ENCODE measurements around the gene NDNF.

NDNF gene

DNA sequence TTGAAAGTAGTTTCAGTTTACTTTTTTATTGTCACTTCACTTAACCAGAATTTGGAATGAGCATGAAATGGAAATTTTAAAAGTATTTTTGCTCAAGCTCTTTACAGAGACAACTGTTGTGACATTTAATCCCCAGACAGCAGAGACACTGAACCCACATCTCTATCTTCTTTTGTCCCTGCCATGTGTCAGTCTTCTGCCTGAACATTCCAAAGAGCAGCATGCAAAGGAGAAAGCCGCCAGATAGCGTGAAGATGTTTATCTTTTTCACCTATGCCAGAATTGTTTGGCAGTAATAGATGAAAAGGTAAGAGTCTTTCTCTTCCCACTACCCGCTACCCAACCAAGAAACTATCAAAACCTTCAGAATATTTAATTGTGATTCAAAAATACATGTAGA lies 46.8 kb downstream of the NDNF start:
- Histone ChIP-seq H3K27ac (no peak overlapping the region), H2AFZ (ENCODE audit: low read depth) (no peak overlapping the region), H3K4me1 (ENCODE audit: low read depth, poor library complexity, severe bottlenecking) (no peaks in the 10 kb centered on the region), H3K27me3 (ENCODE audit: insufficient read depth, low read depth) (no peaks in the 10 kb centered on the region), H3K79me2 (ENCODE audit: insufficient read depth, low read depth) (no peaks in the 10 kb centered on the region), H4K20me1 (ENCODE audit: insufficient read depth) (no peaks in the 10 kb centered on the region), H3K4me2 (no peak overlapping the region), H3K4me3 (IDR thresholded peaks at IDR 0.05; ENCODE audit: insufficient read depth, low read depth, low read length) (no peak overlapping the region), H3K36me3 (ENCODE audit: insufficient read depth) (no peaks in the 10 kb centered on the region), H3K9ac (no peak overlapping the region)
- TF ChIP-seq, protein P1, sequence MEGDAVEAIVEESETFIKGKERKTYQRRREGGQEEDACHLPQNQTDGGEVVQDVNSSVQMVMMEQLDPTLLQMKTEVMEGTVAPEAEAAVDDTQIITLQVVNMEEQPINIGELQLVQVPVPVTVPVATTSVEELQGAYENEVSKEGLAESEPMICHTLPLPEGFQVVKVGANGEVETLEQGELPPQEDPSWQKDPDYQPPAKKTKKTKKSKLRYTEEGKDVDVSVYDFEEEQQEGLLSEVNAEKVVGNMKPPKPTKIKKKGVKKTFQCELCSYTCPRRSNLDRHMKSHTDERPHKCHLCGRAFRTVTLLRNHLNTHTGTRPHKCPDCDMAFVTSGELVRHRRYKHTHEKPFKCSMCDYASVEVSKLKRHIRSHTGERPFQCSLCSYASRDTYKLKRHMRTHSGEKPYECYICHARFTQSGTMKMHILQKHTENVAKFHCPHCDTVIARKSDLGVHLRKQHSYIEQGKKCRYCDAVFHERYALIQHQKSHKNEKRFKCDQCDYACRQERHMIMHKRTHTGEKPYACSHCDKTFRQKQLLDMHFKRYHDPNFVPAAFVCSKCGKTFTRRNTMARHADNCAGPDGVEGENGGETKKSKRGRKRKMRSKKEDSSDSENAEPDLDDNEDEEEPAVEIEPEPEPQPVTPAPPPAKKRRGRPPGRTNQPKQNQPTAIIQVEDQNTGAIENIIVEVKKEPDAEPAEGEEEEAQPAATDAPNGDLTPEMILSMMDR (conservative IDR thresholded peaks at IDR 0.05; ENCODE audit: low read depth, low read length) = no peak

DNA sequence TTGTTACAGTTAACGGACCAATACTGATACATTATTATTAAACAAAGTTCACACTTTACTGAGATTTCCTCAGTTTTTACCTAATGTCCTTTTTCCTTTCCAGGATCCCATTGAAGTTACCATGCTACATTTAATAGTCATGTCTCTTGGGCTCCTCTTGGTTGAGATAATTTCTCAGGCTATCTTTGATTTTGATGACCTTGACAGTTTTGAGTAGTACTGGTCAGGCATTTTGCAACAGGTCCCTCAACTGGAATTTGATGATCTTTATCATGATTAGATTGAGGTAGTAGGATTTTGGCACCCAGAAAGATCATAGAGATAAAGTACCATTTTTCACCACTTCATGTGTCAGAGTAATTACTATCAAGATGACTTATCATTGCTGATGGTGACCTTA lies 53.8 kb downstream of the NDNF start:
- no peaks in the 10 kb centered on the region for H3K36me3 ChIP-seq (ENCODE audit: insufficient read depth)
- no peaks in the 10 kb centered on the region for H4K20me1 ChIP-seq (ENCODE audit: insufficient read depth)
- no peaks in the 10 kb centered on the region for H3K27me3 ChIP-seq (ENCODE audit: insufficient read depth, low read depth)
- TF ChIP-seq, protein P1 (conservative IDR thresholded peaks at IDR 0.05; ENCODE audit: low read depth, low read length) = no peak
- no peaks in the 10 kb centered on the region for H3K4me1 ChIP-seq (ENCODE audit: low read depth, poor library complexity, severe bottlenecking)
- no peak overlapping the region for H3K4me2 ChIP-seq
- H3K79me2 ChIP-seq (ENCODE audit: insufficient read depth, low read depth) = no peaks in the 10 kb centered on the region
- no peak overlapping the region for H2AFZ ChIP-seq (ENCODE audit: low read depth)
- no peak overlapping the region for H3K27ac ChIP-seq
- H3K9ac ChIP-seq = no peak overlapping the region
- no peak overlapping the region for H3K4me3 ChIP-seq (IDR thresholded peaks at IDR 0.05; ENCODE audit: insufficient read depth, low read depth, low read length)

DNA sequence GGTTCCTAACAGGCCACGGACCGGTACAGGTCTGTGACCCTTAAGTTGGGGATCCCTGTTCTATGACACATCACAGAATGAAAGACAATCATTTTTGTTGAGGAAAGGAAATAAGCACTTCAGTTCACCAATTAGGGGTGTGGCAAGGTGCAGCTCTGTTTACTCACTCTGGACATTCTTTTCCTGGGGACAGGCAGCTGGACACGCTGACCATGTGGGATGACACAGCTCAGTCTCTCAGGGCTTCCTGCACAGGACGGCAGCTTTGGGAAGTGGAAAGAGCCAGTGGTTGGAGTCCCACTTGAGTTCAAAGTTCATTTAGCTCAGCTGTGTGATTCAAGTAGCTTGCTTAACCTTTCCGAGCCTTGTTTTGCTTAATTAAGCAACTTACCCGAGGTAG lies 55.7 kb downstream of the NDNF start:
- H2AFZ ChIP-seq (ENCODE audit: low read depth) = no peak overlapping the region
- H3K36me3 ChIP-seq (ENCODE audit: insufficient read depth) = no peaks in the 10 kb centered on the region
- H3K4me2 ChIP-seq = no peak overlapping the region
- H3K27me3 ChIP-seq (ENCODE audit: insufficient read depth, low read depth) = no peaks in the 10 kb centered on the region
- no peaks in the 10 kb centered on the region for H4K20me1 ChIP-seq (ENCODE audit: insufficient read depth)
- no peaks in the 10 kb centered on the region for H3K79me2 ChIP-seq (ENCODE audit: insufficient read depth, low read depth)
- H3K27ac ChIP-seq = no peak overlapping the region
- TF ChIP-seq, protein P1 (conservative IDR thresholded peaks at IDR 0.05; ENCODE audit: low read depth, low read length) = no peak
- no peaks in the 10 kb centered on the region for H3K4me1 ChIP-seq (ENCODE audit: low read depth, poor library complexity, severe bottlenecking)
- H3K9ac ChIP-seq = no peak overlapping the region
- no peak overlapping the region for H3K4me3 ChIP-seq (IDR thresholded peaks at IDR 0.05; ENCODE audit: insufficient read depth, low read depth, low read length)

DNA sequence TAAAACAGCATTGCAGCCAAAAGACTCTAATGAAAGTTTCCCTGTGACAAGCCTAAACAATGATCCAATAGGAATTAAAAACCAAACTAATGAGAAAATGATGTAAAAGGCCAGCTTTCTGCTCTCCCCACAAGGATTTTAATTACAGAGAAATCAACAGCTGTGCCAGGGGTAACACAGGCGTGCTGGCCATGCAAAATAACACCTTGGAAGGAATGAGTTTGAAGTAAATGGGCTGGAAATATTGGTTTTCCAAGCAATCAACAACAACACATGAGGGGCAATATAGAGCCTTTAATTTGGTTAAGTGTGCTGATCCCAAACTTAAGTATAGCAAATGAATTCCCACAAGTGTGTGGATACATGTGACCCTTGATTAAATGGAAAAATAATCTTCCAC lies 56.9 kb downstream of the NDNF start:
- Histone ChIP-seq H3K36me3 (ENCODE audit: insufficient read depth) (no peaks in the 10 kb centered on the region), H3K9ac (no peak overlapping the region), H2AFZ (ENCODE audit: low read depth) (no peak overlapping the region), H4K20me1 (ENCODE audit: insufficient read depth) (no peaks in the 10 kb centered on the region), H3K4me1 (ENCODE audit: low read depth, poor library complexity, severe bottlenecking) (no peaks in the 10 kb centered on the region), H3K79me2 (ENCODE audit: insufficient read depth, low read depth) (no peaks in the 10 kb centered on the region), H3K27me3 (ENCODE audit: insufficient read depth, low read depth) (no peaks in the 10 kb centered on the region), H3K4me3 (IDR thresholded peaks at IDR 0.05; ENCODE audit: insufficient read depth, low read depth, low read length) (no peak overlapping the region), H3K4me2 (no peak overlapping the region), H3K27ac (no peak overlapping the region)
- TF ChIP-seq, protein P1 (conservative IDR thresholded peaks at IDR 0.05; ENCODE audit: low read depth, low read length) = no peak

DNA sequence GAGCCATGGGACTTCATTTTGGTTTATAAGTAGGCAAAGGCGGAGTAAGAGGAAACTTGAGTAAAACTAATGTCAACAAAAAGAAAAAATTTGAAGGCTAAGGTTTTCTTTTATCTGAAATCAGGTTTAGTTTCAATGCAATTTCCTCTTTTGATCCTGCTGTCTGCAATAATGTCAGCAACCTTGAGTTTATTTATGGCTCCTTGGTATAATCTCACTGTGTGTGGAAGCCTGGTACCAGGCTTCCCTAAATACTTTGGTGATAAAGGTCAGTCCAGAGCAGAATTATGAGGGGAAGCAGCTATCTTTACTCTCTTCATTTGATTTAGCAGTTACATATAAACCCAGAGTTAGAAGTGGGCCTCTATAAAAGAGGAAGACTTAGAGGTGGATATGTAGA lies 57.8 kb downstream of the NDNF start:
- H3K4me1 ChIP-seq (ENCODE audit: low read depth, poor library complexity, severe bottlenecking) = no peaks in the 10 kb centered on the region
- no peaks in the 10 kb centered on the region for H3K27me3 ChIP-seq (ENCODE audit: insufficient read depth, low read depth)
- H3K36me3 ChIP-seq (ENCODE audit: insufficient read depth) = no peaks in the 10 kb centered on the region
- H3K4me3 ChIP-seq (IDR thresholded peaks at IDR 0.05; ENCODE audit: insufficient read depth, low read depth, low read length) = no peak overlapping the region
- no peak overlapping the region for H3K27ac ChIP-seq
- TF ChIP-seq, protein P1 (conservative IDR thresholded peaks at IDR 0.05; ENCODE audit: low read depth, low read length) = no peak
- H4K20me1 ChIP-seq (ENCODE audit: insufficient read depth) = no peaks in the 10 kb centered on the region
- H2AFZ ChIP-seq (ENCODE audit: low read depth) = no peak overlapping the region
- no peak overlapping the region for H3K9ac ChIP-seq
- H3K4me2 ChIP-seq = no peak overlapping the region
- H3K79me2 ChIP-seq (ENCODE audit: insufficient read depth, low read depth) = no peaks in the 10 kb centered on the region

Data from KMS-11 (cell line).